ENCODE data around the gene TOMM40.

GRCh38 chr19:44891016-44891882 is at the start of gene TOMM40:
- TF ChIP-seq CTCF (IDR thresholded peaks at IDR 0.05): peak in 1 of 3 experiments; percentile 15
- no peak for TF ChIP-seq EP300 (IDR thresholded peaks at IDR 0.05)
- TF ChIP-seq POLR2A (IDR thresholded peaks at IDR 0.05; ENCODE audit: low read depth): peak; percentile 28
- no peak for TF ChIP-seq POLR2AphosphoS5 (IDR thresholded peaks at IDR 0.05)

Data from esophagus muscularis mucosa (tissue), 4 donors.